ENCODE results near the gene USP33. TPM values are rescaled to one million over a fixed set of nuclear protein-coding genes. Genes with fewer than 3 reads are reported as not detected.

USP33 gene
- total RNA-seq, 2 experiments from 2014 or later: 47.8 to 67.0 TPM

GRCh38 chr1:77742011-77742555, 17.6 kb downstream of the USP33 start:
- Histone ChIP-seq H3K9me3 (ENCODE audit: low read length) (no peaks in the 10 kb centered on the region), H3K9me2 (ENCODE audit: insufficient read depth, low read length) (no peaks in the 10 kb centered on the region), H3K4me1 (ENCODE audit: insufficient read depth, low read length, poor library complexity, severe bottlenecking) (no peaks in the 10 kb centered on the region), H4K20me1 (ENCODE audit: insufficient read depth, low read length) (no peaks in the 10 kb centered on the region), H2AFZ (ENCODE audit: low read length) (no peak overlapping the region), H3K27ac (ENCODE audit: low read depth, low read length, poor library complexity, severe bottlenecking) (no peak overlapping the region), H3K36me3 (ENCODE audit: insufficient read depth, low read length) (peaks cover 42% of the 10 kb centered on the region), H3K4me2 (ENCODE audit: low read length) (no peak overlapping the region), H3K4me3 (ENCODE audit: low read depth, low read length, poor library complexity, severe bottlenecking) (no peak overlapping the region), H3K79me2 (ENCODE audit: insufficient read depth, low read depth, low read length) (peaks cover 33% of the 10 kb centered on the region)
- no peak for DNase-seq (ENCODE audit: low spot score)
- CTCF ChIA-PET (ENCODE audit: unreplicated experiment): no interaction called here
- intact Hi-C loops (cut with micrococcal nuclease; ENCODE audit: unreplicated experiment): no loop called here
- BruUV-seq (replicated peaks): no TSS peak
- TF ChIP-seq EZH2phosphoT487 (IDR thresholded peaks at IDR 0.05; ENCODE audit: borderline replicate concordance, low read depth, low read length): no peak
- TF ChIP-seq, protein P1, sequence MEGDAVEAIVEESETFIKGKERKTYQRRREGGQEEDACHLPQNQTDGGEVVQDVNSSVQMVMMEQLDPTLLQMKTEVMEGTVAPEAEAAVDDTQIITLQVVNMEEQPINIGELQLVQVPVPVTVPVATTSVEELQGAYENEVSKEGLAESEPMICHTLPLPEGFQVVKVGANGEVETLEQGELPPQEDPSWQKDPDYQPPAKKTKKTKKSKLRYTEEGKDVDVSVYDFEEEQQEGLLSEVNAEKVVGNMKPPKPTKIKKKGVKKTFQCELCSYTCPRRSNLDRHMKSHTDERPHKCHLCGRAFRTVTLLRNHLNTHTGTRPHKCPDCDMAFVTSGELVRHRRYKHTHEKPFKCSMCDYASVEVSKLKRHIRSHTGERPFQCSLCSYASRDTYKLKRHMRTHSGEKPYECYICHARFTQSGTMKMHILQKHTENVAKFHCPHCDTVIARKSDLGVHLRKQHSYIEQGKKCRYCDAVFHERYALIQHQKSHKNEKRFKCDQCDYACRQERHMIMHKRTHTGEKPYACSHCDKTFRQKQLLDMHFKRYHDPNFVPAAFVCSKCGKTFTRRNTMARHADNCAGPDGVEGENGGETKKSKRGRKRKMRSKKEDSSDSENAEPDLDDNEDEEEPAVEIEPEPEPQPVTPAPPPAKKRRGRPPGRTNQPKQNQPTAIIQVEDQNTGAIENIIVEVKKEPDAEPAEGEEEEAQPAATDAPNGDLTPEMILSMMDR (conservative IDR thresholded peaks at IDR 0.05; ENCODE audit: low read length): no peak
- POLR2A ChIA-PET: interaction anchor here (0.6 to 1.0 kb wide), 2 partner anchors 12 to 80 kb away, joined by 3 read pairs; no protein-coding TSS in a partner anchor

GRCh38 chr1:77741316-77741715, 18.3 kb downstream of the USP33 start:
- no peak overlapping the region for H3K4me3 ChIP-seq (ENCODE audit: low read depth, low read length, poor library complexity, severe bottlenecking)
- H3K4me1 ChIP-seq (ENCODE audit: insufficient read depth, low read length, poor library complexity, severe bottlenecking): no peaks in the 10 kb centered on the region
- CTCF ChIA-PET (ENCODE audit: unreplicated experiment): no interaction called here
- intact Hi-C loops (cut with micrococcal nuclease; ENCODE audit: unreplicated experiment): no loop called here
- H3K9me3 ChIP-seq (ENCODE audit: low read length): no peaks in the 10 kb centered on the region
- BruUV-seq (replicated peaks): no TSS peak
- H4K20me1 ChIP-seq (ENCODE audit: insufficient read depth, low read length): no peaks in the 10 kb centered on the region
- no peak overlapping the region for H3K27ac ChIP-seq (ENCODE audit: low read depth, low read length, poor library complexity, severe bottlenecking)
- H3K36me3 ChIP-seq (ENCODE audit: insufficient read depth, low read length): peaks cover 46% of the 10 kb centered on the region
- no peak for TF ChIP-seq EZH2phosphoT487 (IDR thresholded peaks at IDR 0.05; ENCODE audit: borderline replicate concordance, low read depth, low read length)
- TF ChIP-seq, protein P1 (conservative IDR thresholded peaks at IDR 0.05; ENCODE audit: low read length): no peak
- no peak for DNase-seq (ENCODE audit: low spot score)
- no peak overlapping the region for H3K4me2 ChIP-seq (ENCODE audit: low read length)
- POLR2A ChIA-PET: interaction anchor here (0.7 to 1.0 kb wide), 2 partner anchors 81 to 162 kb away, joined by 3 read pairs; no protein-coding TSS in a partner anchor
- peaks cover 30% of the 10 kb centered on the region for H3K79me2 ChIP-seq (ENCODE audit: insufficient read depth, low read depth, low read length)
- no peak overlapping the region for H2AFZ ChIP-seq (ENCODE audit: low read length)
- no peaks in the 10 kb centered on the region for H3K9me2 ChIP-seq (ENCODE audit: insufficient read depth, low read length)

- TF ChIP-seq, protein P1 (conservative IDR thresholded peaks at IDR 0.05; ENCODE audit: low read length): no peak
- no peak for TF ChIP-seq EZH2phosphoT487 (IDR thresholded peaks at IDR 0.05; ENCODE audit: borderline replicate concordance, low read depth, low read length)
- Histone ChIP-seq H3K9me2 (ENCODE audit: insufficient read depth, low read length) (no peaks in the 10 kb centered on the region), H3K9me3 (ENCODE audit: low read length) (no peaks in the 10 kb centered on the region), H3K4me3 (ENCODE audit: low read depth, low read length, poor library complexity, severe bottlenecking) (no peak overlapping the region), H3K4me2 (ENCODE audit: low read length) (no peak overlapping the region), H2AFZ (ENCODE audit: low read length) (no peak overlapping the region), H3K4me1 (ENCODE audit: insufficient read depth, low read length, poor library complexity, severe bottlenecking) (no peaks in the 10 kb centered on the region), H3K27ac (ENCODE audit: low read depth, low read length, poor library complexity, severe bottlenecking) (no peak overlapping the region), H4K20me1 (ENCODE audit: insufficient read depth, low read length) (no peaks in the 10 kb centered on the region), H3K79me2 (ENCODE audit: insufficient read depth, low read depth, low read length) (peaks cover 27% of the 10 kb centered on the region), H3K36me3 (ENCODE audit: insufficient read depth, low read length) (peaks cover 58% of the 10 kb centered on the region)
- BruUV-seq (replicated peaks): no TSS peak
- DNase-seq (ENCODE audit: low spot score): no peak
- POLR2A ChIA-PET: interaction anchor here (0.6 to 1.0 kb wide), 4 partner anchors 12 to 239 kb away, joined by 3 to 4 read pairs (median 4); no protein-coding TSS in a partner anchor
- intact Hi-C loops (cut with micrococcal nuclease; ENCODE audit: unreplicated experiment): loop anchor here (10.0 kb wide), 1 partner anchor 56 kb away; no protein-coding TSS in a partner anchor
- CTCF ChIA-PET (ENCODE audit: unreplicated experiment): no interaction called here
Measured at GRCh38 chr1:77739235-77739634, 20.4 kb downstream of the USP33 start.

All from OCI-LY7 (cell line).